Mesenchymal stem cell (in vitro differentiated cells and primary cell): ENCODE results near the gene CDC20.
"Not testable (repeated sequence)": the region's sequence is repeated elsewhere in the genome, so short reads cannot be mapped to it uniquely, and the experiment has no call there.

Experiments used
- DNase-seq: peaks from one replicate; pipeline ENCODE4 v3.0.0-alpha.2; 2013
- H2AFZ ChIP-seq: one replicate; pipeline ENCODE4 v1.6.1; 2013; ENCODE audit warnings: low read depth, mild to moderate bottlenecking, control low read depth, inconsistent platforms, low read length, moderate library complexity
- H2AK5ac ChIP-seq: 2 replicates; pipeline ENCODE4 v1.6.1; 2013; ENCODE audit warnings: low read length, moderate library complexity, mild to moderate bottlenecking, inconsistent platforms; ENCODE audit not compliant: severe bottlenecking
- H2BK120ac ChIP-seq: one replicate; pipeline ENCODE4 v1.6.1; 2013; ENCODE audit warnings: low read depth, mild to moderate bottlenecking, inconsistent platforms, low read length, moderate library complexity
- H2BK12ac ChIP-seq, 2 experiments: one replicate each; pipeline ENCODE4 v1.6.1; 2013; ENCODE audit warnings: inconsistent platforms in 2 of 2, low read length in 2 of 2, mild to moderate bottlenecking in 2 of 2, moderate library complexity in 2 of 2, control low read depth in 1 of 2
- H2BK15ac ChIP-seq: one replicate; pipeline ENCODE4 v1.6.1; 2013; ENCODE audit warnings: mild to moderate bottlenecking, low read depth, inconsistent platforms; ENCODE audit not compliant: poor library complexity, severe bottlenecking
- H2BK5ac ChIP-seq: 2 replicates; pipeline ENCODE4 v1.6.1; 2013; ENCODE audit warnings: low read depth, mild to moderate bottlenecking, low read length, control low read depth, inconsistent platforms; ENCODE audit not compliant: poor library complexity, severe bottlenecking
- H3K14ac ChIP-seq, 2 experiments: one replicate each; pipeline ENCODE4 v1.6.1; 2013; ENCODE audit warnings: inconsistent platforms in 2 of 2, low read length in 2 of 2, control low read depth in 1 of 2, mild to moderate bottlenecking in 1 of 2, moderate library complexity in 1 of 2
- H3K18ac ChIP-seq, 2 experiments: one replicate each; pipeline ENCODE4 v1.6.1; 2013; ENCODE audit warnings: inconsistent platforms in 2 of 2, low read length in 2 of 2, control low read depth in 1 of 2, low read depth in 1 of 2, mild to moderate bottlenecking in 1 of 2
- H3K23ac ChIP-seq, 2 experiments: one replicate each; pipeline ENCODE4 v1.6.1; 2013; ENCODE audit warnings: inconsistent platforms in 2 of 2, low read length in 2 of 2, mild to moderate bottlenecking in 2 of 2, moderate library complexity in 2 of 2, control low read depth in 1 of 2
- H3K27ac ChIP-seq: 2 replicates; pipeline ENCODE4 v1.5.1; 2013; ENCODE audit warnings: mild to moderate bottlenecking, moderate library complexity, low read length, control low read depth, inconsistent platforms; ENCODE audit not compliant: poor library complexity, severe bottlenecking
- H3K27me3 ChIP-seq, 2 experiments: 2 replicates each; pipeline versions ENCODE4 v1.6.1 to v1.7.0; 2013; ENCODE audit warnings: low read length in 2 of 2, mild to moderate bottlenecking in 2 of 2, moderate library complexity in 2 of 2, control low read depth in 1 of 2, inconsistent platforms in 1 of 2; ENCODE audit not compliant: control insufficient read depth in 1 of 2, insufficient read depth in 1 of 2
- H3K36me3 ChIP-seq, 2 experiments: 2 replicates each; pipeline versions ENCODE4 v1.6.1 to v1.7.0; 2013; ENCODE audit warnings: low read length in 2 of 2, control low read depth in 1 of 2, inconsistent platforms in 1 of 2, low read depth in 1 of 2, mild to moderate bottlenecking in 1 of 2; ENCODE audit not compliant: insufficient read depth in 2 of 2, control insufficient read depth in 1 of 2
- H3K4ac ChIP-seq, 2 experiments: one replicate each; pipeline ENCODE4 v1.6.1; 2013; ENCODE audit warnings: inconsistent platforms in 2 of 2, low read length in 2 of 2, mild to moderate bottlenecking in 2 of 2, moderate library complexity in 2 of 2, control low read depth in 1 of 2, low read depth in 1 of 2
- H3K4me1 ChIP-seq: 2 replicates; pipeline ENCODE4 v1.6.1; 2013; ENCODE audit warnings: low read depth, low read length, control low read depth; ENCODE audit not compliant: control insufficient read depth, insufficient read depth
- H3K4me2 ChIP-seq: 2 replicates; pipeline ENCODE4 v1.6.1; 2013; ENCODE audit warnings: low read length, mild to moderate bottlenecking, inconsistent platforms; ENCODE audit not compliant: poor library complexity, severe bottlenecking
- H3K4me3 ChIP-seq, 2 experiments: 2 replicates each; pipeline versions ENCODE4 v1.5.1 to v1.7.0; 2013; ENCODE audit warnings: low read length in 2 of 2, mild to moderate bottlenecking in 2 of 2, control low read depth in 1 of 2, low read depth in 1 of 2; ENCODE audit not compliant: insufficient read depth in 1 of 2
- H3K79me1 ChIP-seq: replicated peaks from 2 replicates; pipeline ENCODE4 v1.6.1; 2013; ENCODE audit warnings: mild to moderate bottlenecking, control low read depth, low read length, inconsistent platforms; ENCODE audit not compliant: poor library complexity, severe bottlenecking
- H3K9ac ChIP-seq: 2 replicates; pipeline ENCODE4 v1.7.0; 2013; ENCODE audit warnings: mild to moderate bottlenecking, low read length, moderate library complexity
- H3K9me3 ChIP-seq: 2 replicates; pipeline ENCODE4 v1.7.0; 2013; ENCODE audit warnings: mild to moderate bottlenecking, low read length; ENCODE audit not compliant: control insufficient read depth
- H4K8ac ChIP-seq: one replicate; pipeline ENCODE4 v1.6.1; 2013; ENCODE audit warnings: inconsistent platforms, mild to moderate bottlenecking, low read length, moderate library complexity
- H4K91ac ChIP-seq: one replicate; pipeline ENCODE4 v1.6.1; 2013; ENCODE audit warnings: mild to moderate bottlenecking, low read length, inconsistent platforms
- WGBS: methylation state at CpG from one replicate; pipeline ENCODE4 v1.1.7; 2013; ENCODE audit warnings: mixed read lengths; 5-methylcytosine and 5-hydroxymethylcytosine counted together

CDC20 gene

DNA sequence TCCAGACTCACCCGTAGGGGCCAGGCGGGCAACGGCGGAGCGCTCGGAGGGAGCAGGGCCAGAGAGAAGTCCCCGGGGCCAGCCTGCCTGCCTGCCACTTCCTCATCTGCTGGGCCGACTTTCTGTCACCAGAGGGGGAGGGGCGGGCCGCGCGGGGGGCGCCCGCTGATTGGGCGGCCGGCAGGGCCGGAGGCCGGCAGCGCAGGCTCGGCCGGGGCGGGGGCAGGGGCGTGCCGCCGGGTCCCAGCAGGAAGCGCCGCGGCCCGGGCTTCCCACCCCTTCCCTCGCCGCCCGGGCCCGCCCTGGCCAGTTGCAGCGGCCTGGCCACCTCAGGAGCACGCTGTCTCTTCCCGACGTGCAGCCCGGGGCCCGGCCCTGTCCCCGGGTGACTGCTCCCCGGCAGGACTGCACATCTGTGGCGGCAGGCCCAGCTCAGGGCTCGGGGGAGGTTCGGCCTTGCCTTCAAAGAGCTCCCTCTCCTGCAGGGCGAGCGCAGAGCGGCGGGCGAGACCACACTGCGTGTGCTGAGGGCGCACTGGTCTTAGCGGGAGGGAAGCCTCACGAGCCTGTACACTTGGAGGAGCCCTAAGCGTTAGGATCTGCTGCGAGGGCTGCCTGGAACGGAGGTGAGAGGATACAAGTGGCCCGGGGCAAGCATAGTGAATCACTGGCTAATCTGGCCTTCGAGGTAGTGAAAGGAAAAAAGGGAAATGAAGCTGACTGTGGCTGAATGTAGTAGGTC lies 9.3 kb downstream of the CDC20 start, which contains the start of gene ELOVL1:
Gene ELOVL1 (minus strand): TSS at position 108 of the 742 bp plus-strand sequence. CDS start 2,402 bp downstream, outside the sequence.
- peak within 1 kb of the TSS; percentile 95 for H3K9ac ChIP-seq
- peak within 1 kb of the TSS; percentile 97 for H4K91ac ChIP-seq
- H3K4me3 ChIP-seq = peak within 1 kb of the TSS; percentile 81 to 97
- H4K8ac ChIP-seq = peak within 1 kb of the TSS; percentile 98
- peak within 1 kb of the TSS; percentile 20 for H2AK5ac ChIP-seq
- H3K18ac ChIP-seq = peak within 1 kb of the TSS; percentile 96 to 98
- peak within 1 kb of the TSS; percentile 11 to 86 for H3K23ac ChIP-seq
- peaks cover 18% of the 10 kb centered on the region for H3K79me1 ChIP-seq
- H2BK15ac ChIP-seq = peak within 1 kb of the TSS; percentile 99
- H2AFZ ChIP-seq = peak within 1 kb of the TSS; percentile 72
- peak within 1 kb of the TSS; percentile 76 to 98 for H3K4ac ChIP-seq
- WGBS = under 1% methylated on average over 55 of the region's 58 CpGs
- peak within 1 kb of the TSS; percentile 77 for H3K4me2 ChIP-seq
- H2BK120ac ChIP-seq = peak within 1 kb of the TSS; percentile 80
- H2BK12ac ChIP-seq = peak within 1 kb of the TSS in 1 of 2 experiments; percentile 17
- H3K14ac ChIP-seq = peak within 1 kb of the TSS; percentile 62 to 97
- H2BK5ac ChIP-seq = peak within 1 kb of the TSS; percentile 87
- H3K9me3 ChIP-seq = no peaks in the 10 kb centered on the region
- peaks cover 23% of the 10 kb centered on the region for H3K4me1 ChIP-seq
- peak; percentile 91 for DNase-seq
- no peaks in the 10 kb centered on the region for H3K27me3 ChIP-seq
- peak within 1 kb of the TSS; percentile 67 for H3K27ac ChIP-seq
- H3K36me3 ChIP-seq = peaks cover 28 to 29% of the 10 kb centered on the region in 2 experiments

DNA sequence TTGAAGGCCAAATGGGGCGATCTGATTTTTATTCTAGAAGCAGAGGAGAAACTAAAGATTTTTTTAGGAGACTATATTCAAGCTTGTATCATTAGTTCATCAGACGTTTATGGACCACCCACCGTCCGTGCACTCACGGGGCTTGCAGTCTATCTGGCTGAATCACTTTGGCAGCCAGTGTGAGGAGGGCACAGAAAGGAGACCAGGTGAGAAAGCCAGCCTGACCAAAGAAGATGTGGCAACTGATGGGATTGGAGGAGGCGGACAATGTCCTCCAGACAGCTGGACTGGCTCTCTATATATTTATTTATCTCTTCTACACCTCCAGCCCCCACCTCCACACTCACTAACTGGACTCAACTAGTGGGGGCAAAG lies 9.9 kb downstream of the CDC20 start:
- H3K4ac ChIP-seq = peak overlapping the region in 1 of 2 experiments; percentile 34
- H3K27ac ChIP-seq = peak overlapping the region; percentile 67
- no peak overlapping the region for H2BK5ac ChIP-seq
- peak overlapping the region in 1 of 2 experiments; percentile 97 for H3K4me3 ChIP-seq
- DNase-seq = no peak
- no peak overlapping the region for H4K91ac ChIP-seq
- no peak overlapping the region for H4K8ac ChIP-seq
- no peaks in the 10 kb centered on the region for H3K27me3 ChIP-seq
- no peak overlapping the region for H2BK12ac ChIP-seq
- H3K9ac ChIP-seq = peak overlapping the region; percentile 93
- H2AK5ac ChIP-seq = peak overlapping the region; percentile 11
- peaks cover 15% of the 10 kb centered on the region for H3K79me1 ChIP-seq
- H3K4me2 ChIP-seq = peak overlapping the region; percentile 77
- H3K18ac ChIP-seq = peak overlapping the region in 1 of 2 experiments; percentile 25
- peaks cover 22 to 24% of the 10 kb centered on the region in 2 experiments for H3K36me3 ChIP-seq
- H2BK15ac ChIP-seq = no peak overlapping the region
- no peak overlapping the region for H3K23ac ChIP-seq
- H2BK120ac ChIP-seq = no peak overlapping the region
- H2AFZ ChIP-seq = no peak overlapping the region
- 4% methylated on average over 5 of the region's 6 CpGs for WGBS
- no peaks in the 10 kb centered on the region for H3K9me3 ChIP-seq
- H3K14ac ChIP-seq = no peak overlapping the region
- H3K4me1 ChIP-seq = peaks cover 24% of the 10 kb centered on the region

- DNase-seq, H3K9me3 ChIP-seq, H2AFZ ChIP-seq, H3K9ac ChIP-seq, H2BK120ac ChIP-seq, H3K14ac ChIP-seq, H3K4ac ChIP-seq, H3K23ac ChIP-seq, H2BK5ac ChIP-seq, H3K18ac ChIP-seq, H2AK5ac ChIP-seq, H4K8ac ChIP-seq, H4K91ac ChIP-seq, H3K4me2 ChIP-seq, H3K27me3 ChIP-seq, H2BK15ac ChIP-seq, H3K4me3 ChIP-seq, H2BK12ac ChIP-seq, H3K27ac ChIP-seq: not testable (repeated sequence)
- Histone ChIP-seq H3K4me1 (peaks cover 24% of the 10 kb centered on the region), H3K79me1 (peaks cover 14% of the 10 kb centered on the region), H3K36me3 (peaks cover 11 to 12% of the 10 kb centered on the region in 2 experiments)
- 97% methylated on average over 4 of the region's 6 CpGs for WGBS
Measured at GRCh38 chr1:43369779-43370178, 11.0 kb downstream of the CDC20 start.

- peaks cover 22% of the 10 kb centered on the region for H3K4me1 ChIP-seq
Measured at GRCh38 chr1:43370564-43370963, 11.8 kb downstream of the CDC20 start.

More at GRCh38 chr1:43370564-43370963, 11.8 kb downstream of the CDC20 start:
- 95% methylated on average over 4 of the region's 4 CpGs for WGBS
- no peak for DNase-seq
- Histone ChIP-seq H3K36me3 (peaks cover 3 to 4% of the 10 kb centered on the region in 2 experiments), H2AFZ (no peak overlapping the region), H3K9me3 (no peaks in the 10 kb centered on the region), H3K27me3 (no peaks in the 10 kb centered on the region), H4K8ac (no peak overlapping the region), H3K23ac (no peak overlapping the region), H3K4me3 (no peak overlapping the region), H3K79me1 (peaks cover 13% of the 10 kb centered on the region), H2BK5ac (no peak overlapping the region), H3K14ac (no peak overlapping the region), H4K91ac (no peak overlapping the region), H2BK12ac (no peak overlapping the region), H3K4me2 (no peak overlapping the region), H2BK120ac (no peak overlapping the region), H3K18ac (no peak overlapping the region), H3K9ac (no peak overlapping the region), H2AK5ac (no peak overlapping the region), H2BK15ac (no peak overlapping the region), H3K27ac (no peak overlapping the region), H3K4ac (no peak overlapping the region)
